Body of pancreas (tissue), 4 donors: ENCODE data around the gene KRTCAP2.

Source experiments
- POLR2A ChIP-seq, 3 donors: fragments of 450-650 bp; IDR thresholded peaks; one replicate each; pipeline ENCODE4 v1.6.1; 2016; ENCODE audit warnings: antibody characterized with exemption in 3 of 3, mild to moderate bottlenecking in 2 of 3
- TF ChIP-seq, protein P1 (sequence below), 7 experiments: fragments of 450-650 bp in 4 of 7; fragments of 200-600 bp in 3 of 7; sonication (generic) in 3 of 7; IDR thresholded peaks; one replicate each; pipeline ENCODE4 v1.5.1; 2016 to 2019; ENCODE audit warnings: antibody characterized with exemption in 7 of 7

- TF ChIP-seq, protein P1, sequence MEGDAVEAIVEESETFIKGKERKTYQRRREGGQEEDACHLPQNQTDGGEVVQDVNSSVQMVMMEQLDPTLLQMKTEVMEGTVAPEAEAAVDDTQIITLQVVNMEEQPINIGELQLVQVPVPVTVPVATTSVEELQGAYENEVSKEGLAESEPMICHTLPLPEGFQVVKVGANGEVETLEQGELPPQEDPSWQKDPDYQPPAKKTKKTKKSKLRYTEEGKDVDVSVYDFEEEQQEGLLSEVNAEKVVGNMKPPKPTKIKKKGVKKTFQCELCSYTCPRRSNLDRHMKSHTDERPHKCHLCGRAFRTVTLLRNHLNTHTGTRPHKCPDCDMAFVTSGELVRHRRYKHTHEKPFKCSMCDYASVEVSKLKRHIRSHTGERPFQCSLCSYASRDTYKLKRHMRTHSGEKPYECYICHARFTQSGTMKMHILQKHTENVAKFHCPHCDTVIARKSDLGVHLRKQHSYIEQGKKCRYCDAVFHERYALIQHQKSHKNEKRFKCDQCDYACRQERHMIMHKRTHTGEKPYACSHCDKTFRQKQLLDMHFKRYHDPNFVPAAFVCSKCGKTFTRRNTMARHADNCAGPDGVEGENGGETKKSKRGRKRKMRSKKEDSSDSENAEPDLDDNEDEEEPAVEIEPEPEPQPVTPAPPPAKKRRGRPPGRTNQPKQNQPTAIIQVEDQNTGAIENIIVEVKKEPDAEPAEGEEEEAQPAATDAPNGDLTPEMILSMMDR (IDR thresholded peaks at IDR 0.05): no peak
- no peak for TF ChIP-seq POLR2A (IDR thresholded peaks at IDR 0.05)
These were observed 2.3 kb downstream of the KRTCAP2 start for GRCh38 chr1:155170806-155171205.
